ENCODE data around the gene SNX24.
"Not testable (repeated sequence)": the region's sequence is repeated elsewhere in the genome, so short reads cannot be mapped to it uniquely, and the experiment has no call there.

SNX24 gene

DNA sequence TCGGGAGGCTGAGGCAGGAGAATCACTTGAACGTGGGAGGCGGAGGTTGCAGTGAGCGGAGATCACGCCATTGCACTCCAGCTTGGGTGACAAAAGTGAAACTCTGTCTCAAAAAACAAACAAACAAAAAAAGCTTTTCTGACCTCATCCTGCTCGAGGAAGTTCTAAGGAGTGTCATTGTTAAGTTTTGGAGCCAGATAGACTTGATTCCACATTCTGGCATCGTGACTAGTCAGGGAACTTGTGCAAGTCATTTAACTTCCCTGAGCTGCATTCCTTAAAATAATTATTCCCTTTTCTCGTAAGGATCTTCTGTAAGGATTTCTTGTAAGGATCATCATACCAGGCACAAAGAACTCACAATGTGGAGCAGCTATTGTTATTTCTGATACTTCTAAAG, 26.2 kb downstream of the SNX24 start:
- DNase-seq (ENCODE audit: low read depth in 2 of 2): no peak

DNA sequence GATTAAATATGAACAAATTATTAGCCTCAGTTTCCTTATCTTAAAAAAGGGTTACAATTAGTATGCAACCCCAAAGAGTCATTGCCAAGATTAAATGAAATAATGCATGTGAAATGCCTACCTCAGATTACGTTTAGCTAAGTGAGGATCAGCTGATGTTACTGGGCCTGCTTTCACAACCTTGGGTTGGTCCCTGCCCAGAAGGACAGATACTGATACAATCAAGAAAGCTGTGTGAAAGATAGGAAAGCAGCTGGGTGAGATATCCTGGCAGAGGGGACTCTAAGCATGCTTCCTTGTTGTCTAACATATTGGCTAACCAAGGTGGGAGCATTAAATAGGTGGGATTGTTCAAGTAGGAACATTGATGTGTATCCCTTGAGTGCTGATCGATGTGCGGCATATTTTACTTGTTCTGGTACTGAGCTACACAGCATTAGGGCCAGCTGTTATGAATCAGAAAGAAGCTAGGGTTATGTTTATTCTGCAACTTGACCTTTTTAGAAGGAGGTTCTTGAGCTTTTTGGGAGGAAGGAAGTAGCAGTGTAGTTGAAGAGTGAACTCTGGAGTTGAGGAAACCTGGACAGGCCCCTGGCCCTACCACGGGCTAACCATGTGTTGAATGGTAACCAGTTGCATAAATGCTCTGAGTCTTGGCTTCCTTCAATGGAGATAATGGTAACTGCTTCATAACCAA, 28.9 kb downstream of the SNX24 start:
- DNase-seq (ENCODE audit: low read depth in 2 of 2): no peak

DNA sequence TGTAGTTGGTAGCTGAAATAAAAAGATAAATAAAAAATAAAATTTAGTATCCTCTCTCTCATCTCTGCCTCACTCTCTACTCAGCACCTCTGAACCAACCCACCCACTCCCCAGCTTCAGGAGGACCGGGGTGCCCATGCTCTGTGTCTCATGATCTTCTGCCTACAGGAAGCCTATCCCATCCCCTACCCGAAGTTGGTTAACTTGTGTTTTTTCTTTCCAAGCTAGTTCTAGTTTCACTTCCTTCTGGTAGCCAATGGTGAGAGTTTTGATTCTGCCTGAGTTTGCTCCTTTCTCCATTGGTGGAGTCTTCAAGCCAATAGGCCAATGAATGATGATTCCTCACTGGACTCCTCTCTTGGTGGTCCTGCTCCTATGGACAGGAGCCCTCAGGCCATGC, 32.1 kb downstream of the SNX24 start:
- DNase-seq (ENCODE audit: low read depth in 2 of 2): no peak

DNA sequence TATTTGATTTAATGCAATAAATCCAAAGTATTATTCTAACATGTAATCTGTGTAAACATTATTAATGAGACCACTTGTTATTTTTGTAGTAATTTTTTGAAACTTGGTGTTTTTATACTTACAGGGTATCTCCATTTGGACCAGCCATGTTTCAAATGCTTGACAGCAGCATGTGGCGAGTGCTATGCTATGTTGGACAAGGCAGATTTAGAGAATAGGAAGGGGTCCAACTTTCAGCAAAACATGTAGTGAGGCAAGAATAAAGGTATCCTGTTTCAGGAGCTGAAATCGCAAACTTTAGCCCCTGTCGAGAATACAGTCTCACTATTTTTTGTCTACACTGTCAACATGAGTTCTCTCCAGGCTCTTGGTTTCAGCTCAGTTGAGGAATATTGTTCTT, 33.7 kb downstream of the SNX24 start:
- no peak for DNase-seq (ENCODE audit: low read depth in 2 of 2)

DNA sequence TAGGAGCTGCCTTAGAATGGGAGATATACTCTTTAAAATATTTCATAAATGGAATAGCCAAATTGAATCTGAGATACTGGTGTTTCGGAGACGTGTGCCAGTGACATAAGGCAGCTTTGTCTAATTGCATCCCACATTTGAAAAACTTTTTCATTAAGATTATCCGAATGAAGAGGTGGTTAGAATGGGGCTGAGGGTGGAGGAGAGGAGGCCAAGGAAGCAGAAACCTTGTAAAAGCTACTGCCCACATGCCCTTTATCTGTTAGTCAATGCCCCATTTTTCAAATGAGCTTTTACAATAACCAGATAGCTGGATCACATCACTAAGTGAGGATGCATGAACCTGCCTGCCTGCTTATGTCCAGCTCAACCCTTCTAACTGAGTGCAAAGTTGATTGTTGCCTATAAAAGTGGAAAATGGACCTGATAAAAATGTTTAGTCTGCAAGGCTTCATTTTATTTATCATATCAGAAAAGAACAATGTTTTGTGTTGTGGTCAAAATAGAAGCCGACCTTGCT, 34.8 kb downstream of the SNX24 start:
- no peak for DNase-seq (ENCODE audit: low read depth in 2 of 2)

DNA sequence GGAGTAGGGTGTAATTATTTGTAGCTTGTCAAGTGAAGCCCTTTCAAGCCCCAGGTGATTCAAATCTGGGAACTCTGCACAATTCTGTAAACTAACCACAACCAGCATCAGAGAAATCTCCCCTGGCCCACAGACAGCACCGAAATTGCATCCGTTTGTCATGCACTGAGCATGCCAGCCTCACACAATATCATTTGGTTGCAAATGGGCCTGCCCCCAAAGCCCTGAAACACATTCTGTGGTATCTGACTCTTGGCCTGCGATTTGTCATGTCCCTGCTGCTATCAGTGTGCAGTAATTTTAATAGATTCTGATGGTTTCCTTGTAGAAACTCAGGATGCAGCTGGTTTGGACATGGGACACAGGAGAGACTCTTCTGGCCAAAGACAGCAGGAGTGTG, 35.3 kb downstream of the SNX24 start:
- DNase-seq (ENCODE audit: low read depth in 2 of 2): no peak

DNA sequence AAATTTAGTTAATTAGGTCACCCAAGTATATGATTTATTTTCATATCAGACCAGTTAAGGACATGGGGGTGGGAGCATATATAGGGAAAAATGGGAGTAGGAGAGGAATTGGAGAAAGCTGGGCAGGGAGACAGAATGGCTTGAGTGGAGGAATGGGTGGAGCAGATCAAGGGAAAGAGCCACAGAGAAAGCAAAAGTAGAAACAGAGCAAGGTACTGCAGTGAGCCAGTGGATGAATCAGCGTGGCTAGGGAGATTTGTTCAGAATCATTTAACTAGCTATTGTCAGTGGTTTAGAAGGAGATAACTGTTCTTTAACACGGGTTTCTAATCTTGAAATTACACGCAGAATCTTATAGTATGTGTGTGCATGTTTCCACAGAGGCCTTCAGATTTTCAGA, 37.4 kb downstream of the SNX24 start:
- DNase-seq (ENCODE audit: low read depth in 2 of 2): no peak

DNA sequence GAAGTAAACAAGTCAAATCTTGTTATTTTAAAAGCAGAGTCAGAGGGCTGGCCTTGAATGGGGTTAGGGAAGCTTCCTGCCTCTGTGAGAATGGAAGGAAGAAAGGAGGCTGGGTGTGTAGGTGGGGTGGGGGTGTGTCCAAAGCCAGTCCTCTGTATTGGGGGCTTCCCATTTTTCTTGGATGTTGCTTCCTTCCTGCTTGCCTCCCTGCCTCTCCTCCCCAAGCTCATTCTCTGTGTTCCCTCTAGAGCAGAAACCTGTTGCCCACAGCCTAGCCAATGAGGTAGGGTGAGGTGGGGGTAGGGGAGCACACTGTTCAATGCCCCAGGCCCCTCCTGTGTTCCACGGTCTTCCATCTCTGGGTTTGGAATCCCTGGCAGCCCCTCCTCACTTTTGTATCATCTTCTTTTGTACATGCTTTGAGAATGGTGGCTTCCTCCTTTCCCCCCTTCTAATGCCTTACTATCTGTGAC, 39.7 kb downstream of the SNX24 start:
- no peak for DNase-seq (ENCODE audit: low read depth in 2 of 2)

DNA sequence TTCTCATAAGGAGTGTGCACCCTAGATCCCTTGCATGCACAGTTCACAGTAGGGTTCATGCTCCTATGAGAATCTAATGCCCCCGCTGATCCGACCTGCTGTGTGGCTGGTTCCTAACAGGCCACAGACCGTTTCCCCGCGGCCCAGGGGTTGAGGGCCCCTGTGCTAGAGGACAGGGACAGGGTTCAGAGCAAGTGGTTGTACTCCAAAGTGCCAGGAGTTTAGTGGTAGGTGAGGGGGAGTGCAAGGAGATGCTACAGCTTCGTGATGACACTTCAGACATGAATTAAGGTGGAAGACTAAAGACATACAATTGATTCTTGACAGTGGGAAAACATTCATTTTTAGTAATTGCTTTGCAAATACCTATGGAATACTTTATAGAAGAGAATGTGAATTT, 40.5 kb downstream of the SNX24 start:
- DNase-seq (ENCODE audit: low read depth in 2 of 2): no peak

DNA sequence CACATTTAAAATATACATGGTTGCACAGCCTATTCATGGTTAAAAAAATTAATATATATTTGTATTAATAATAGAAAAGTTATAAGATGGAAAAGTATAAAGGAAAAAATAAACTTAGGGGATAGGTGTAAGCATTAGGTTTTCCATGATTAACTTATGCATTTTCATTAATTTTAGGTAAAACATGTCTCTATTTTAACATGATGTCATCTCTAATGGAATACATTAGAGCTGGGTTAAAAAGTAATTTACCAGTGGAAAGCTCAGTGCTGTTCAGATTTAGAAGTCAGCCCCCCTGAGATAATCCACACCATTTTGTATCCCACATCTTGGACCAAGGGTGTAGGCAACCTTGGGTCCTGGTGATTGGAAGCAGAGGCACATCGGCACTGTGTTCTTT, 49.7 kb downstream of the SNX24 start:
- DNase-seq (ENCODE audit: low read depth in 2 of 2): no peak

DNA sequence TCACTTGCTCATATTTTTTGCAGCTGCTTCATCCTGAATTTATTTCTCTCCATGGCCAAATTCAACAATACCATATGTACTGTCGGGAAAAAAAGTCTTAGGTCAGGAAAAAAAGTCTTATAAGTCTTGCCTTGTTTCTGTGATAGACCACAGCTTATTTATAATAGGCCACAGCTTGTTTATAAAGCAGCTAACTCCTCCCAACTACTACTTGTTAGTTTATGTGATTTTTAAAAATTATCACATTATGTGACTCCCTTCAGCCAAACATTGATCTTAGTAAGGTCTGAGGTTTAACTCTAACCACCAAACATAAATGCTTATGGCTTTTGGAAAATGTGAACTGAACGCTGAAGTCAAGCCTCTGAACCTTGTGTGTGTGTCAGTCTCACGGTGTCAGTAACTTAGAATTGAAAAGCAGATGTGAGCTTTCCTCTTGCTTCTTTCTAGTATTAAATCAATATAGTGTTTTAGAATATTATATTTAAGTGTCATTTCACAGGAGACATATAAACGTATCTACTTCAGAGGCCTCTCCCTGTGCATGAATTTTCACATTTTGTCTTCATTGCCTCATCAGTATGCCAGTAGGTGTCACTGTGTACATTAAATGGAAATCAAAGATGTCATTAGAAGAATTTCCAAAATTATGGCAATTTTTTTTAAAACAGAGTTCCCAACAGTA, 51.3 kb downstream of the SNX24 start:
- no peak for DNase-seq (ENCODE audit: low read depth in 2 of 2)

DNA sequence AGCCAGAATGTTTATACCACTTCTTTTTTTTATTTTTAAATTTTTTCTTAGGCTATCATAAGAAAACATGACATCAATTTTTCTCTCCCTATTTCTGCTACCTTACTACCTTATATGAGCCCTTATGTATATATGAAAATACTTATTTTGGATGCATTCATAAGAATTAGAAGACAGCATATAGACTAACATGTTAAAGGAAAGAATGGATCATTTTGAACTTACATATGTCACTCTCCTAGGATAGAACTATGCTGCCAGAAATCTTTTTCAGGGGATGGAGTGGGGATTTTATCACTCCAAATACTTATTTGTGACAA, 51.8 kb downstream of the SNX24 start:
- DNase-seq (ENCODE audit: low read depth in 2 of 2): no peak

DNA sequence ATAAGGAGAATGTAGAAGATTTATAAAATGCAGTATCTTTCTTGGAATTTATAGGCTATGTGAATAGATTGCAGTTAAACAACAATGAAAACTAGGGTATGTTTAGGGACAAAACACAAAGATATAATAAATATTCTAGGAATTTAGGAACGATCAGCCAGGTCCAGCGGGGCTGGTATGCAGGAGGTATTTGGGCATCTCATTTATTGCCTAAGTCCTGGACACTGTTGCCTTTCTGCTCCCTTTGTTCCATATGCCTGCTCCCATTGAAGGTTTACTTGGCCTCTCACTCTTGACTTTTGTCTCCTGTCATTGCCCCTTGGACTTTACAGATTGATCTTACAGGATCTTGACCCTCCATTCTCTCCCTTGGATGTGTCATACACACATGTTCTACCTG, 55.9 kb downstream of the SNX24 start:
- DNase-seq (ENCODE audit: low read depth in 2 of 2): no peak

DNA sequence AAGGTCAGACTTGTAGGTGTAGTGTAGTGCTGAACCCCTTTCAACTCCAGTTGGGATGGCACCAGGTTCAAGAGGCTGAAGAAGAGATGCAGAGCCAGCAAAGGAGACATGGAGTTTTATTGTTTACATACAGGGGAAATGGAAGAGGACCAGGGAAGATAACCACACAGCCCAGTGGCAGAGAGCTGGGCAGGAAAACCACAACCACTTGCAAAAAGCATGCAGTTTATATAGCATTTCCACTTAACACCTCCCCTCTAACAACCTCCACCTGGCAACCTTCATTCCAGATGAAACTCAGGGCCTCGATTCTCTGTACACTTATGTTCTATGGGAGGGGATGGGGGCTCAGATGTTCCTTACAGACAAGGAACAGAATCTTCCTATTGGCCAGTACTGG, 56.9 kb downstream of the SNX24 start:
- DNase-seq (ENCODE audit: low read depth in 2 of 2): no peak

DNA sequence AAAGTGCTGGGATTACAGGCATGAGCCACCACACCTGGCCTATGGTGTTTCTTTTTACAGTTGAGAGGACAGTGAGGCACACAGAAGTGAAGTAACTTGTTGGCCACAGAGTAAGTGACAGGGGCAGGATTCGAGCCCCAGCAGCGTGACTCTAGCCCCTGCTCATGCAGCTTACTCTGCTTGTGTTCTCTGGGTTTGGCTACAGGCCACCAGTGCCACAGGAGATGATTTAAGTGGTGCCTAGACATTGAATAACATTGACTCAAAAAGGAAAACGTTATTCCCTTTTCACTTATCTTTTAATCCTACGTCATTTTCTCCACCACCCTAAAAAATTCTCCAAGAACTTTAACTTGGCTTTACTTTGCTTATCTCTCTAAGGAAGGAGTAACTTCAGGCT, 61.4 kb downstream of the SNX24 start:
- no peak for DNase-seq (ENCODE audit: low read depth in 2 of 2)

DNA sequence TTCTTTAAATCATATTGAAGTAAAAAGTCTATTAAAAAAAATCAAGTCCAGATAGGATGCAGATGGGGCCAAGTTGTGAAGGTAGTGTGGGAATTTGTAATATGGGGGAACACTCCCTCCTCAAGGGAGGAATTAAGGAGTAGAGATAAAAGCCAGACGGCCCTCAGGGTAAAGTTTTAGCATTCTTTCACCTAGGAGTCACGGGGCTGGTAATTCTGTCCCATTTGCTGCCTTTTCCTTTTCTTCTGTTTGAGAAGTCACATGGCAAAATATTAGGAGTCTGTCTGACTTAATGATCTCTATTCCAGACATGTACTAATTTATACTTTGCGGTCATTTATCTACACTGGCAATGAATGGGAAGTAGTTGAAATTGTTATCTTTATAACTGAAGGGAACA, 61.9 kb downstream of the SNX24 start:
- no peak for DNase-seq (ENCODE audit: low read depth in 2 of 2)

DNA sequence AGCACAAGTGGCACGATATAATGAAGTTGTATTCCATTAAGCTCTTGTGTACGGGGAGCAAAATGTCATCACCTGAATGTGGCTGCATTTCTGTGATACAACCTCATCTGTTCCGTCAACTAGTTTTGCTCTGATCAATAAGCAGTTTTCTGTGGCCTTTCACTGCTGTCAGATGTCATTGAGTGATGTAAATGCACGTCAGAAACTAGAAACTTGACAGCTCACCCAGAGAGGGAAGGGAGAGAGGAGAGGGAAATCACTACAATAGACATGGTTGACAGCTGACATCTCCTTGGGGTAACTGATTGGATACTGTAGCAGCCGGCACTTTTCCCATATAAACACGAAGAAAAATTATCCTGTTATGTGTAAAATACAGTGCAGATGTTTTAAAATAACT, 62.7 kb downstream of the SNX24 start:
- DNase-seq (ENCODE audit: low read depth in 2 of 2): no peak

DNA sequence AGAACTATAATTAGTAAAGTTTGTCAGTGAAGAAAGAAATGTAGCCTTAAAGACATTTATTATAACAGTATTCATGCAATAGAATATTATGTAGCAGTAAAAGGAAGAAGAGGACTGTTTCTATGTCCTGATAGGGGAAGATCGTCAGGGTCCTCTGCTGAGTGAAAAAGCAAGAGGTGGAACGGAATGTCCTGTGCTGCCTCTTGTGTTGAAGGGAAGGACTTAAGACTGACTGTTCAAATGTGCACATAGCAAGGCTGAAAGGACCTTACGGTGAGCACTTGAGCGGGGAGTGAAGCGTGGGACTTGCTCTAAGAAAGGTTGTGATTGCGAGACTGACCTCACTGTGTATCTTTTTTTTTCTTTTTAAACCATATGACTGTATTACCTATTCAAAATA, 63.2 kb downstream of the SNX24 start:
- DNase-seq (ENCODE audit: low read depth in 2 of 2): no peak

DNA sequence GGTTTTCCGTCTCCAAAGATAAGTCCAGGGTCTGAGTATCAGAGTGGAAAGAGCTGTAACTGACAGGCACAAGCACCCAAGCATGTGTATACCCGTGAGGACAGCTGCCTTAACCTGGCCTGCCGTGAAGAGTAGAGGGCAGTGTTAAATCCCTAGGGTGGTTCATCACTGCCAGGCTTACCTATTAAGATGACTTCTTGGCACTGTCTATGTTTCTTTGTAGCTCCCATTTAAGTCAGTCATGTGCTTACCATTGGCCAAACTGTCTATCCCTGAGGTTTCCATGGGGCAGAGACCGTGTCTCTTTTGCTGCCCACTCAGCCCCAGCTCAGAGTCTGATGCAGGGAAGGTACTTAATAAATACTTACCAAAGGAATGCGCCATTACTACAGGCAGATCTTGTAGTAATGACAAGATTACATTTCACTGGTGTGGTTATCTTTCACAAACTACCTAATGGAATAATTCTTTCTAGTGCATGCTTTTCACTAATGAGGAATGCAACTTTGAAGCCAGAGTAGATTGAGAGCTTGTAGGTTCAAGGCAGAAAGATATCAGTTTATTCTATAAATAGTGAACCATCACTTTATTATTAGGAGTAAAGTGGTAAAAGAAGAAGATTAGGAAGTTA, 64.2 kb downstream of the SNX24 start:
- no peak for DNase-seq (ENCODE audit: low read depth in 2 of 2)

DNA sequence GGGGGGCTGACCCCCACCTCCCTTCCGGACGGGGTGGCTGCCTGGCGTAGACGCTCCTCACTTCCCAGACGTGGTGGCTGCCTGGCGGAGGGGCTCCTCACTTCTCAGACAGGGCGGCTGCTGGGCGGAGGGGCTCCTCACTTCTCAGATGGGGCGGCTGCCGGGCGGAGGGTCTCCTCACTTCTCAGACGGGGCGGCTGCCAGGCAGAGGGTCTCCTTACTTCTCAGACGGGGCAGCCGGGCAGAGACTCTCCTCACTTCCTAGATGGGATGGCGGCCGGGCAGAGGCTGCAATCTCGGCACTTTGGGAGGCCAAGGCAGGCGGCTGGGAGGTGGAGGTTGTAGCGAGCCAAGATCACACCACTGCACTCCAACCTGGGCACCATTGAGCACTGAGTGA, 68.0 kb downstream of the SNX24 start:
- DNase-seq (ENCODE audit: low read depth in 2 of 2): not testable (repeated sequence)

DNA sequence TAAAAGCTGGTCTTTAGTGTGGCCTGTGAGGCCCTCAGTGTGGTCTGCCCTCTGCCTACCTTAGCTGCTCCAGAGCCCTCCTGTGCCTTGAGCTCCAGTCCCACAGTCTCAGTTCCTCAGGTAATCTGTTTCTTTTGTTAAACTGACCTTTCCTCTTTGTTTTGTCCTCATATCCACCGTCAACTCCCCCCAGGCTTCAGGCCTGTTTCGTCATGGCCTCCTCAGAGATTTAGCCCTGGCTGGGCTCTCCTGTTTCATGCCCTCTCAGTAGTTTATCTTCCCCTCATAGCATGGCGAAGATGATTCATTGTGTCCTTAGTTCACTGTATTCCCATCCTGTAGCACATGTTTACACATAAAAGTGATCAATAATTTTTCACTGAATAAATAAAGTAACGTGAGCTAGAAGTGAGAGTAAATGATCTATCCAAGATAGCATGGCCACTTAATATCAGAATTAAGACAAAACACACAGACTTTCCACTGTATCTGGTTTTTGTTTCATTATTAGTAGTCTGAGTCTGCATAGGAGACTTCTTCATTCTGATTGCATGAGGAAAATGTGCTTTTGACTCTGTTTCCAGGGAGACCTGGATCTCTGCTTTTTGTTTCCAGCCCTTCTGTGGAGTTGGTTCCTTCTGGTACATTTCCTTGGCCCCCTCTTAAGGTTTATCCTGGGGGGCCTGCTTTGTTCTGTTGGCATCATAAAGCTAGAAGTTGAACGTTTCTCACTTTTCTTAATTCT, 70.5 kb downstream of the SNX24 start:
- no peak for DNase-seq (ENCODE audit: low read depth in 2 of 2)

DNA sequence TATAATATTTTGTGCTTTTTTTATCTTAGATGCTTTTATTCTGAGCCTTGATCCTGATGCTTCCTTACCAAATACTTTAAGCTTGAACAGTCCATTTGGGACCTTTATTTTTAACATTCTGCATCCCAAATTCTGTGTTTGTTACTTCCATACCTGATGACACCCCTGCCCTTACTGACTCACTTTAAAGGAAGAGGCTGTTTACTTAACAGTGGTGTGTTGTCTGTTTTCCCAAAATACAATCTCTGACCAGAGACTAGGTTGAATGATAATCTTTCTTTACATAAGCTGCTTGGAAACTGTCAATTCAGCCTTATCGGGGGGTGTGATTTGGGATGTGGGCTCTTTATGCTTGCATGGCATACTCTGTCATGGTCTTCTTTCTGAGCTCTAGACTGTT, 71.1 kb downstream of the SNX24 start:
- DNase-seq (ENCODE audit: low read depth in 2 of 2): no peak

DNA sequence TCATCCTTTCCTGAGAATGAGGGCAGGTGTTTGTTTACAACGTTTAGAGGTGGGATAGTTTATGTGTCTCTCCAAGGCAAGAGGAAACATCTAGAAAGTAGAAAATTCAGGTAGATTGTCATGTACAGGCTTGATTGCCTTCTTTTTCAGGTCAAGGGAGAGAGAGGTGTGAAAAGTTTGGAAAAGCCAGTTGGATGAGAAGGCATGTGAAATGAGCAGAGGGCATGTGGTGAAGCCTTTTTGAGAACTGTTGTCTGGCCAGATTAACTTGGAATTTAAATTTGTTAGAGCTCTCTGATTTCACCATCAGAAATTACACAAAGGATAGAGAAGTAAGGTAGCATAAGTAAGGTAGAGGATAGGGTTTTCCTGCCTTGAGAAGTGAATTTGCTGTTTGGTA, 74.6 kb downstream of the SNX24 start:
- no peak for DNase-seq (ENCODE audit: low read depth in 2 of 2)
